Mesothelial cell of epicardium (in vitro differentiated cells): Measurements from ENCODE around the gene ZFYVE28. TPM values are rescaled to one million over a fixed set of nuclear protein-coding genes. Genes with fewer than 3 reads are reported as not detected.
A peak's percentile ranks its signal among the peaks of the same experiment; 100 is the strongest.

ENCODE experiments used
- DNase-seq, 2 experiments: peaks; one replicate each; pipeline ENCODE4 v3.0.0; 2021; ENCODE audit warnings: low spot score in 2 of 2; ENCODE audit not compliant: unreplicated experiment in 2 of 2
- H3K27ac Mint-ChIP-seq: 2 replicates; pipeline ENCODE4 v1.8.0; 2021; ENCODE audit warnings: mixed read lengths
- H3K27me3 Mint-ChIP-seq: 2 replicates; pipeline ENCODE4 v1.8.0; 2021; ENCODE audit warnings: low read depth, mixed read lengths
- H3K36me3 Mint-ChIP-seq: 2 replicates; pipeline ENCODE4 v1.8.0; 2021; ENCODE audit warnings: mixed read lengths
- H3K4me1 Mint-ChIP-seq: 2 replicates; pipeline ENCODE4 v1.8.0; 2021; ENCODE audit warnings: mixed read lengths
- H3K4me3 Mint-ChIP-seq: 2 replicates; pipeline ENCODE4 v1.8.0; 2021; ENCODE audit warnings: mild to moderate bottlenecking, moderate library complexity, mixed read lengths
- H3K9me3 Mint-ChIP-seq: 2 replicates; pipeline ENCODE4 v1.8.0; 2021; ENCODE audit warnings: mixed read lengths
- total RNA-seq: library from RNA; stranded (reverse); gene quantifications from 3 replicates; pipeline ENCODE4 v1.2.1, GENCODE V29; 2021
- TF ChIP-seq, protein P1 (sequence below): fragments of 200-600 bp; sonication (generic); IDR thresholded peaks from one replicate; pipeline ENCODE4 v1.5.0; 2021; ENCODE audit warnings: antibody characterized with exemption; ENCODE audit not compliant: unreplicated experiment

ZFYVE28 gene
- total RNA-seq, 1 donor from 2014 or later = 0.51 TPM

DNA sequence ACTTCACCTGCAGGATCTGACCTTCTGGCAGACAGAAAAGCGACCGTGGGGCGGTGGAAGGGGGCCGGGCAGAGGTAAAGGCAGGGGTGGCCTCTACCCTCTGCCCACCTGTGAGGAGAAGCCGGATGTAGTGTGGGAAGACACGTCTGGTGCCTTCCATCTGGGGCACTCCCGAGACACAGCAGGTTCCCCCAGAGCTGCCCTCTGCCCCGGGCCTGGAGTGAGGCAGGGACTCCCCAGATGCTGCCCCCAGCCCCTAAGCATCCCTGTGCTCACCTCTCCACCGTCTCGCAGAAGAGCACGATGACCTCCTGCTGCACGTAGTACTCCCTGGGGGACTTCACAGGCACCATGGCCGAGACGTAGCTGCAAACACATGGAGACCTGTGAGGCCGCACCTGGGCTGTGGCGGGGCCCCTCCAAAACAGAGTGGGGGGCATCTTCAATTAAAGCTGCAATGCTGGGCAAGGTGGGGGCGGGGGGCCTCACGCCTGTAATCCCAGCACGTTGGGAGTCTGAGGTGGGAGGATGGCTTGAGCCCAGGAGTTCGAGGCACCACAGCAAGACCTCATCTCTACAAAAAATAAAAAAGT, 81.2 kb downstream of the ZFYVE28 start:
- Mint-ChIP-seq H3K4me1 (no peaks in the 10 kb centered on the region), H3K9me3 (no peaks in the 10 kb centered on the region), H3K27ac (no peak overlapping the region), H3K36me3 (no peaks in the 10 kb centered on the region), H3K27me3 (no peaks in the 10 kb centered on the region), H3K4me3 (no peak overlapping the region)
- DNase-seq = peak in 1 of 2 experiments; percentile 29
- TF ChIP-seq, protein P1, sequence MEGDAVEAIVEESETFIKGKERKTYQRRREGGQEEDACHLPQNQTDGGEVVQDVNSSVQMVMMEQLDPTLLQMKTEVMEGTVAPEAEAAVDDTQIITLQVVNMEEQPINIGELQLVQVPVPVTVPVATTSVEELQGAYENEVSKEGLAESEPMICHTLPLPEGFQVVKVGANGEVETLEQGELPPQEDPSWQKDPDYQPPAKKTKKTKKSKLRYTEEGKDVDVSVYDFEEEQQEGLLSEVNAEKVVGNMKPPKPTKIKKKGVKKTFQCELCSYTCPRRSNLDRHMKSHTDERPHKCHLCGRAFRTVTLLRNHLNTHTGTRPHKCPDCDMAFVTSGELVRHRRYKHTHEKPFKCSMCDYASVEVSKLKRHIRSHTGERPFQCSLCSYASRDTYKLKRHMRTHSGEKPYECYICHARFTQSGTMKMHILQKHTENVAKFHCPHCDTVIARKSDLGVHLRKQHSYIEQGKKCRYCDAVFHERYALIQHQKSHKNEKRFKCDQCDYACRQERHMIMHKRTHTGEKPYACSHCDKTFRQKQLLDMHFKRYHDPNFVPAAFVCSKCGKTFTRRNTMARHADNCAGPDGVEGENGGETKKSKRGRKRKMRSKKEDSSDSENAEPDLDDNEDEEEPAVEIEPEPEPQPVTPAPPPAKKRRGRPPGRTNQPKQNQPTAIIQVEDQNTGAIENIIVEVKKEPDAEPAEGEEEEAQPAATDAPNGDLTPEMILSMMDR = no peak

DNA sequence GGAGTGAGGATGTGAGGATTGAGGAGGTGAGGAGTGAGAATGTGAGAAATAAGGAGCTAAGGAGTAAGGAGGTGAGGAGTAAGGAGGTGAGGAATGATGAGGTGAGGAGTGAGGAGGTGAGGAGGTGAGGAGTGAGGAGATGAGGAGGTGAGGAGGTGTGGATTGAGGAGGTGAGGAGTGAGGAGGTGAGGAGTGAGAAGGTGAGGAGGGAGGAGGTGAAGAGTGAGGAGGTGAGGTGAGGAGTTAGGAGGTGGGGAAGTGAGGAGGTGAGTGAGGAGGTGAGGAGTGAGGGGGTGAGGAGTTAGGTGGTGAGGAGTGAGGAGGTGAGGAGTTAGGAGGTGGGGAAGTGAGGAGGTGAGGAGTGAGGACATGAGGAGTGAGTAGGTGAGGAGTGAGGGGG, 81.8 kb downstream of the ZFYVE28 start:
- no peaks in the 10 kb centered on the region for H3K36me3 Mint-ChIP-seq
- no peaks in the 10 kb centered on the region for H3K4me1 Mint-ChIP-seq
- TF ChIP-seq, protein P1 = no peak
- H3K27ac Mint-ChIP-seq = no peak overlapping the region
- no peak for DNase-seq
- no peak overlapping the region for H3K4me3 Mint-ChIP-seq
- H3K9me3 Mint-ChIP-seq = no peaks in the 10 kb centered on the region
- H3K27me3 Mint-ChIP-seq = no peaks in the 10 kb centered on the region

DNA sequence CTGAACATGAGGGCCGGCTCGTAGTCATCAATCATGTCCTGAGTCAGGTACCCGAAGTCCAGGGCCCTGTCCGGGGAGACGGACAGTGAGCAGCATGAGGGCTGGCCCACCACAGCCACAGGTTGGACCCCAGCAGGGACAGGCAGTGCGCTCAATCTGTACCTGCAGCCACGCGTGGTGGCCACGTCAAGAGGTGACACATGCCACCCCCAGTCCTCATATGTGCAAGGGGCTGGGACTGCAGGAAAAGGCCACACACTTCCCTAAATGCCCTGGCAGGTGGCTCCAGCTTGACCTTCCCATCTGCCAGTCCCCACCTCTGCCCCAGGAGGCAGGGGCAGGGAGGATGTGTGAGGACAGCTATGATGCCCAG, 82.7 kb downstream of the ZFYVE28 start:
- peaks cover under 1% of the 10 kb centered on the region for H3K27me3 Mint-ChIP-seq
- H3K9me3 Mint-ChIP-seq = no peaks in the 10 kb centered on the region
- DNase-seq = peak in 1 of 2 experiments; percentile 14
- H3K36me3 Mint-ChIP-seq = no peaks in the 10 kb centered on the region
- TF ChIP-seq, protein P1 = no peak
- H3K4me3 Mint-ChIP-seq = no peak overlapping the region
- no peak overlapping the region for H3K27ac Mint-ChIP-seq
- no peaks in the 10 kb centered on the region for H3K4me1 Mint-ChIP-seq

GRCh38 chr4:2334826-2335728, 83.4 kb downstream of the ZFYVE28 start:
- H3K4me1 Mint-ChIP-seq = peaks cover 6% of the 10 kb centered on the region

GRCh38 chr4:2333916-2334644, 84.4 kb downstream of the ZFYVE28 start:
- Mint-ChIP-seq H3K4me3 (no peak overlapping the region), H3K9me3 (peaks cover 2% of the 10 kb centered on the region), H3K36me3 (no peaks in the 10 kb centered on the region), H3K27me3 (peaks cover 11% of the 10 kb centered on the region), H3K4me1 (peaks cover 9% of the 10 kb centered on the region), H3K27ac (no peak overlapping the region)
- TF ChIP-seq, protein P1 = no peak
- peak in 1 of 2 experiments; percentile 36 for DNase-seq

More at GRCh38 chr4:2334826-2335728, 83.4 kb downstream of the ZFYVE28 start:
- Mint-ChIP-seq H3K9me3 (no peaks in the 10 kb centered on the region), H3K27ac (no peak overlapping the region), H3K27me3 (peaks cover 7% of the 10 kb centered on the region), H3K36me3 (no peaks in the 10 kb centered on the region), H3K4me3 (no peak overlapping the region)
- peak in 1 of 2 experiments; percentile 27 for DNase-seq
- TF ChIP-seq, protein P1 = no peak
